ENCODE measurements around the gene AKAP8L. TPM values are rescaled to one million over a fixed set of nuclear protein-coding genes. Genes with fewer than 3 reads are reported as not detected.

Gene AKAP8L
- polyA plus RNA-seq, 3 donors: 93.0 to 101 (median 96.4) TPM

- no peak for DNase-seq (ENCODE audit: low read depth in 3 of 3, low spot score in 2 of 3)
These were observed 17.4 kb upstream of the AKAP8L start for GRCh38 chr19:15436012-15436825.

GRCh38 chr19:15433519-15434069 lies 14.8 kb upstream of the AKAP8L start:
- no peak for DNase-seq (ENCODE audit: low read depth in 3 of 3, low spot score in 2 of 3)

GRCh38 chr19:15432629-15433518 lies 14.1 kb upstream of the AKAP8L start:
- peak in 2 of 3 donors; percentile 73 to 80 for DNase-seq (ENCODE audit: low read depth in 3 of 3, low spot score in 2 of 3)

GRCh38 chr19:15432018-15432494 lies 13.3 kb upstream of the AKAP8L start:
- DNase-seq (ENCODE audit: low read depth in 3 of 3, low spot score in 2 of 3): no peak

- no peak for DNase-seq (ENCODE audit: low read depth in 3 of 3, low spot score in 2 of 3)
These were observed 12.7 kb upstream of the AKAP8L start for GRCh38 chr19:15431396-15432017.

GRCh38 chr19:15430526-15431120 lies 11.8 kb upstream of the AKAP8L start:
- no peak for DNase-seq (ENCODE audit: low read depth in 3 of 3, low spot score in 2 of 3)

GRCh38 chr19:15429825-15430467 lies 11.2 kb upstream of the AKAP8L start:
- no peak for DNase-seq (ENCODE audit: low read depth in 3 of 3, low spot score in 2 of 3)

- no peak for DNase-seq (ENCODE audit: low read depth in 3 of 3, low spot score in 2 of 3)
These were observed 10.4 kb upstream of the AKAP8L start for GRCh38 chr19:15428956-15429824.

- no peak for DNase-seq (ENCODE audit: low read depth in 3 of 3, low spot score in 2 of 3)
These were observed 9.2 kb upstream of the AKAP8L start for GRCh38 chr19:15427991-15428471.

- no peak for DNase-seq (ENCODE audit: low read depth in 3 of 3, low spot score in 2 of 3)
These were observed 8.5 kb upstream of the AKAP8L start for GRCh38 chr19:15427350-15427700.

- DNase-seq (ENCODE audit: low read depth in 3 of 3, low spot score in 2 of 3): no peak
These were observed 7.9 kb upstream of the AKAP8L start for GRCh38 chr19:15426485-15427349.

- no peak for DNase-seq (ENCODE audit: low read depth in 3 of 3, low spot score in 2 of 3)
These were observed 6.6 kb upstream of the AKAP8L start for GRCh38 chr19:15425321-15425950.

GRCh38 chr19:15424692-15425272 lies 6.0 kb upstream of the AKAP8L start:
- no peak for DNase-seq (ENCODE audit: low read depth in 3 of 3, low spot score in 2 of 3)

- no peak for DNase-seq (ENCODE audit: low read depth in 3 of 3, low spot score in 2 of 3)
These were observed 5.3 kb upstream of the AKAP8L start for GRCh38 chr19:15424121-15424520.

- DNase-seq (ENCODE audit: low read depth in 3 of 3, low spot score in 2 of 3): no peak
These were observed 4.3 kb upstream of the AKAP8L start for GRCh38 chr19:15423130-15423529.

GRCh38 chr19:15422296-15423075 lies 3.7 kb upstream of the AKAP8L start:
- DNase-seq (ENCODE audit: low read depth in 3 of 3, low spot score in 2 of 3): no peak

Measured in right renal cortex interstitium (tissue), 3 donors.